ENCODE measurements around the gene ITLN2.

DNA sequence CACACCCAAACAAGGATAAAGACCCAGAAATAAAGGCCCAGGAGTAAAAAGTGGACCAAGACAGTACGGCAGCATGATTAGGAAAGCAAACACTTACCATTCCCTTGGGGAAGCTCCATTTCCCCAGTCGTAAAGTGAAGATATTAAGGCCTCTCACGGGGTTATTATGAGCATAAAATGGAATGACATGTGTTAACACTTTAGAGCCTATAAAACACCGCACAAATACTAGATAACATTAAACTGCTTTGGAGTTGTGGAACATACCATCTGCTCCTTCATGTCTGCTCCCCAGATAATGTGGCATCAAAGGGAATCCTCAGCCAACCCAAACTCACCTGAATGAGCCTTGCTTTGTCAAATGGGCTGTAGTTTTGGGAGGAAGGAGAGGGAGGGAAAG lies 8.9 kb upstream of the ITLN2 start:
- TF ChIP-seq EZH2 (IDR thresholded peaks at IDR 0.05; ENCODE audit: low read depth, unreplicated experiment) (no peak), ZNF114 (CRISPR knock-in tag; IDR thresholded peaks at IDR 0.05) (no peak), CREB1 (CRISPR knock-in tag; IDR thresholded peaks at IDR 0.05; ENCODE audit: low read depth) (no peak), POLR2AphosphoS5 (IDR thresholded peaks at IDR 0.05; ENCODE audit: low read depth) (no peak), EZH2phosphoT487 (IDR thresholded peaks at IDR 0.05; ENCODE audit: unreplicated experiment) (no peak), JUNB (IDR thresholded peaks at IDR 0.05; ENCODE audit: unreplicated experiment) (no peak)
- TF ChIP-seq, protein P1, sequence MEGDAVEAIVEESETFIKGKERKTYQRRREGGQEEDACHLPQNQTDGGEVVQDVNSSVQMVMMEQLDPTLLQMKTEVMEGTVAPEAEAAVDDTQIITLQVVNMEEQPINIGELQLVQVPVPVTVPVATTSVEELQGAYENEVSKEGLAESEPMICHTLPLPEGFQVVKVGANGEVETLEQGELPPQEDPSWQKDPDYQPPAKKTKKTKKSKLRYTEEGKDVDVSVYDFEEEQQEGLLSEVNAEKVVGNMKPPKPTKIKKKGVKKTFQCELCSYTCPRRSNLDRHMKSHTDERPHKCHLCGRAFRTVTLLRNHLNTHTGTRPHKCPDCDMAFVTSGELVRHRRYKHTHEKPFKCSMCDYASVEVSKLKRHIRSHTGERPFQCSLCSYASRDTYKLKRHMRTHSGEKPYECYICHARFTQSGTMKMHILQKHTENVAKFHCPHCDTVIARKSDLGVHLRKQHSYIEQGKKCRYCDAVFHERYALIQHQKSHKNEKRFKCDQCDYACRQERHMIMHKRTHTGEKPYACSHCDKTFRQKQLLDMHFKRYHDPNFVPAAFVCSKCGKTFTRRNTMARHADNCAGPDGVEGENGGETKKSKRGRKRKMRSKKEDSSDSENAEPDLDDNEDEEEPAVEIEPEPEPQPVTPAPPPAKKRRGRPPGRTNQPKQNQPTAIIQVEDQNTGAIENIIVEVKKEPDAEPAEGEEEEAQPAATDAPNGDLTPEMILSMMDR (conservative IDR thresholded peaks at IDR 0.05; ENCODE audit: low read depth in 2 of 2): no peak
- TF ChIP-seq, protein P2, sequence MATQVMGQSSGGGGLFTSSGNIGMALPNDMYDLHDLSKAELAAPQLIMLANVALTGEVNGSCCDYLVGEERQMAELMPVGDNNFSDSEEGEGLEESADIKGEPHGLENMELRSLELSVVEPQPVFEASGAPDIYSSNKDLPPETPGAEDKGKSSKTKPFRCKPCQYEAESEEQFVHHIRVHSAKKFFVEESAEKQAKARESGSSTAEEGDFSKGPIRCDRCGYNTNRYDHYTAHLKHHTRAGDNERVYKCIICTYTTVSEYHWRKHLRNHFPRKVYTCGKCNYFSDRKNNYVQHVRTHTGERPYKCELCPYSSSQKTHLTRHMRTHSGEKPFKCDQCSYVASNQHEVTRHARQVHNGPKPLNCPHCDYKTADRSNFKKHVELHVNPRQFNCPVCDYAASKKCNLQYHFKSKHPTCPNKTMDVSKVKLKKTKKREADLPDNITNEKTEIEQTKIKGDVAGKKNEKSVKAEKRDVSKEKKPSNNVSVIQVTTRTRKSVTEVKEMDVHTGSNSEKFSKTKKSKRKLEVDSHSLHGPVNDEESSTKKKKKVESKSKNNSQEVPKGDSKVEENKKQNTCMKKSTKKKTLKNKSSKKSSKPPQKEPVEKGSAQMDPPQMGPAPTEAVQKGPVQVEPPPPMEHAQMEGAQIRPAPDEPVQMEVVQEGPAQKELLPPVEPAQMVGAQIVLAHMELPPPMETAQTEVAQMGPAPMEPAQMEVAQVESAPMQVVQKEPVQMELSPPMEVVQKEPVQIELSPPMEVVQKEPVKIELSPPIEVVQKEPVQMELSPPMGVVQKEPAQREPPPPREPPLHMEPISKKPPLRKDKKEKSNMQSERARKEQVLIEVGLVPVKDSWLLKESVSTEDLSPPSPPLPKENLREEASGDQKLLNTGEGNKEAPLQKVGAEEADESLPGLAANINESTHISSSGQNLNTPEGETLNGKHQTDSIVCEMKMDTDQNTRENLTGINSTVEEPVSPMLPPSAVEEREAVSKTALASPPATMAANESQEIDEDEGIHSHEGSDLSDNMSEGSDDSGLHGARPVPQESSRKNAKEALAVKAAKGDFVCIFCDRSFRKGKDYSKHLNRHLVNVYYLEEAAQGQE (IDR thresholded peaks at IDR 0.05; ENCODE audit: unreplicated experiment): no peak
